SK-N-SH (cell line): ENCODE results near the gene UCP3. TPM values are rescaled to one million over a fixed set of nuclear protein-coding genes. Genes with fewer than 3 reads are reported as not detected.

Source experiments
- CTCF ChIA-PET: fragments of 300-600, 350-600 bp; formaldehyde crosslinking; extraction: SDS; loops from one replicate; lab custom pipeline; 2021; lab: Yijun Ruan, JAX
- POLR2A ChIA-PET: fragments of 350-600 bp; sonication (Branson Sonifier 250); formaldehyde crosslinking; extraction: SDS; loops from one replicate; lab custom pipeline; 2020; ENCODE audit warnings: antibody characterized with exemption, inconsistent platforms; lab: Yijun Ruan, JAX
- DNase-seq: peaks from one replicate; pipeline ENCODE4 v3.0.0; 2012
- H2AFZ ChIP-seq: fragments of 200-600 bp; sonication (generic); 2 replicates; pipeline ENCODE4 v1.8.1; 2016; ENCODE audit warnings: antibody characterized with exemption, mild to moderate bottlenecking, low read depth
- H3F3A ChIP-seq: fragments of 200-600 bp; sonication (generic); replicated peaks from 2 replicates; pipeline ENCODE3; 2016; ENCODE audit warnings: antibody characterized with exemption, mild to moderate bottlenecking; ENCODE audit not compliant: insufficient read depth
- H3K27ac ChIP-seq, 2 experiments: fragments of 200-500 bp in 1 of 2; fragments of 200-600 bp in 1 of 2; sonication (Bioruptor generic) in 1 of 2; sonication (generic), shearing (Covaris generic) in 1 of 2; 2 replicates each; pipeline versions ENCODE4 v1.5.1 to v1.6.1; 2014 to 2016; ENCODE audit warnings: low read depth in 2 of 2, inconsistent platforms in 1 of 2, low read length in 1 of 2, mild to moderate bottlenecking in 1 of 2, mixed read lengths in 1 of 2
- H3K27me3 ChIP-seq: fragments of 200-600 bp; sonication (generic), shearing (Covaris generic); 2 replicates; pipeline ENCODE4 v1.6.1; 2016; ENCODE audit warnings: mixed run types; ENCODE audit not compliant: insufficient read depth
- H3K36me3 ChIP-seq, 2 experiments: fragments of 200-500 bp in 1 of 2; fragments of 200-600 bp in 1 of 2; sonication (Bioruptor generic) in 1 of 2; sonication (generic) in 1 of 2; replicated peaks in 1 of 2; 2 replicates each; pipeline versions ENCODE3 to v1.5.1; 2014 to 2016; ENCODE audit warnings: low read length in 1 of 2, mild to moderate bottlenecking in 1 of 2; ENCODE audit not compliant: insufficient read depth in 2 of 2, control insufficient read depth in 1 of 2
- H3K4me1 ChIP-seq, 2 experiments: fragments of 200-500 bp in 1 of 2; fragments of 200-600 bp in 1 of 2; sonication (Bioruptor generic) in 1 of 2; sonication (generic), shearing (Covaris generic) in 1 of 2; 2 replicates each; pipeline versions ENCODE4 v1.5.1 to v1.6.1; 2014 to 2016; ENCODE audit warnings: low read depth in 1 of 2, low read length in 1 of 2, mixed run types in 1 of 2; ENCODE audit not compliant: insufficient read depth in 2 of 2, control insufficient read depth in 1 of 2
- H3K4me2 ChIP-seq: fragments of 200-600 bp; sonication (generic), shearing (Covaris generic); 2 replicates; pipeline ENCODE4 v1.6.1; 2017; ENCODE audit warnings: mixed run types
- H3K4me3 ChIP-seq, 2 experiments: fragments of 200-500 bp in 1 of 2; fragments of 200-600 bp in 1 of 2; sonication (Bioruptor generic) in 1 of 2; sonication (generic), shearing (Covaris generic) in 1 of 2; 2 replicates each; pipeline versions ENCODE4 v1.5.1 to v1.8.1; 2014 to 2016; ENCODE audit warnings: low read depth in 2 of 2, inconsistent platforms in 1 of 2, low read length in 1 of 2, mild to moderate bottlenecking in 1 of 2, mixed read lengths in 1 of 2, moderate library complexity in 1 of 2
- H3K79me2 ChIP-seq: fragments of 200-600 bp; sonication (generic); 2 replicates; pipeline ENCODE4 v1.8.1; 2017; ENCODE audit warnings: mild to moderate bottlenecking; ENCODE audit not compliant: insufficient read depth
- H3K9ac ChIP-seq: fragments of 200-600 bp; sonication (generic); 2 replicates; pipeline ENCODE4 v1.6.1; 2017; ENCODE audit warnings: mixed run types
- H3K9me2 ChIP-seq: fragments of 200-600 bp; sonication (generic); 2 replicates; pipeline ENCODE4 v1.6.1; 2017; ENCODE audit warnings: mixed run types
- H3K9me3 ChIP-seq: fragments of 200-600 bp; sonication (generic); 2 replicates; pipeline ENCODE4 v1.6.1; 2017; ENCODE audit warnings: mixed run types, mild to moderate bottlenecking, moderate library complexity
- H4K20me1 ChIP-seq: fragments of 200-600 bp; sonication (generic); 2 replicates; pipeline ENCODE4 v1.6.1; 2017; ENCODE audit warnings: mild to moderate bottlenecking, mixed run types; ENCODE audit not compliant: insufficient read depth
- CHD2 ChIP-seq: fragments of 150-350 bp; IDR thresholded peaks from 2 replicates; pipeline ENCODE4 v1.6.1; 2018; ENCODE audit warnings: low read length; ENCODE audit not compliant: partially characterized antibody
- CTCF ChIP-seq: fragments of 200-600 bp; sonication (generic); IDR thresholded peaks from 2 replicates; pipeline ENCODE4 v1.6.1; 2017; ENCODE audit warnings: antibody characterized with exemption, mild to moderate bottlenecking, moderate library complexity
- EP300 ChIP-seq, 2 experiments: IDR thresholded peaks; 2 replicates each; pipeline versions ENCODE4 v1.4.0 to v1.6.1; 2012; ENCODE audit warnings: borderline replicate concordance in 1 of 2, low read depth in 1 of 2, low read length in 1 of 2
- FOXJ3 ChIP-seq: sonication (generic); formaldehyde crosslinking; IDR thresholded peaks from 2 replicates; pipeline ENCODE4 v1.5.1; 2020; ENCODE audit warnings: mild to moderate bottlenecking, missing genetic modification reagents
- FOXM1 ChIP-seq: IDR thresholded peaks from 2 replicates; pipeline ENCODE4 v1.4.0; 2012; ENCODE audit warnings: low read depth, mild to moderate bottlenecking
- JUND ChIP-seq: IDR thresholded peaks from 2 replicates; pipeline ENCODE4 v1.4.0; 2012
- MAX ChIP-seq: IDR thresholded peaks from 2 replicates; pipeline ENCODE4 v1.4.0; 2012; ENCODE audit warnings: low read depth
- MEF2A ChIP-seq: IDR thresholded peaks from 2 replicates; pipeline ENCODE4 v1.4.0; 2012; ENCODE audit warnings: low read depth, borderline replicate concordance
- MXI1 ChIP-seq: IDR thresholded peaks from 2 replicates; pipeline ENCODE4 v1.6.1; 2012; ENCODE audit warnings: mild to moderate bottlenecking, low read depth, low read length, improper control_type of control experiment
- NFIC ChIP-seq: IDR thresholded peaks from 2 replicates; pipeline ENCODE4 v1.4.0; 2012; ENCODE audit warnings: borderline replicate concordance
- RCOR1 ChIP-seq: fragments of 150-350 bp; IDR thresholded peaks from 2 replicates; pipeline ENCODE4 v1.6.1; 2017; ENCODE audit warnings: antibody characterized with exemption, low read length
- REST ChIP-seq: IDR thresholded peaks from 2 replicates; pipeline ENCODE4 v1.6.1; 2012; ENCODE audit warnings: mild to moderate bottlenecking, low read depth, low read length, moderate library complexity
- RFX5 ChIP-seq: IDR thresholded peaks from 2 replicates; pipeline ENCODE4 v1.6.1; 2012; ENCODE audit warnings: mild to moderate bottlenecking, improper control_type of control experiment, low read length
- RXRA ChIP-seq: IDR thresholded peaks from 2 replicates; pipeline ENCODE4 v1.4.0; 2012; ENCODE audit warnings: low read depth, mild to moderate bottlenecking, borderline replicate concordance
- SMC3 ChIP-seq: IDR thresholded peaks from 2 replicates; pipeline ENCODE4 v1.6.1; 2012; ENCODE audit warnings: low read depth, low read length, improper control_type of control experiment
- TCF12 ChIP-seq: IDR thresholded peaks from 2 replicates; pipeline ENCODE4 v1.4.0; 2012
- TEAD4 ChIP-seq: IDR thresholded peaks from 2 replicates; pipeline ENCODE4 v1.4.0; 2012; ENCODE audit warnings: mild to moderate bottlenecking, borderline replicate concordance; ENCODE audit not compliant: insufficient read depth
- USF1 ChIP-seq: IDR thresholded peaks from 2 replicates; pipeline ENCODE4 v1.4.0; 2012; ENCODE audit warnings: low read depth, borderline replicate concordance
- ZBTB33 ChIP-seq: IDR thresholded peaks from 2 replicates; pipeline ENCODE4 v1.4.0; 2012; ENCODE audit warnings: low read depth, borderline replicate concordance
- WGBS: methylation state at CpG from one replicate; pipeline ENCODE4 v1.1.6; 2017; ENCODE audit warnings: low lambda C conversion rate; 5-methylcytosine and 5-hydroxymethylcytosine counted together
- polyA plus RNA-seq, 3 experiments: library from polyadenylated mRNA; depleted of rRNA; stranded (reverse); fragments of >200 nt; gene quantifications; 2 replicates each; pipeline ENCODE4 v1.2.3, GENCODE V29; 2012

Gene UCP3
- polyA plus RNA-seq, 1 of the 3 experiments (the other 2 are of a cell fraction) = 1.2 TPM

GRCh38 chr11:73997120-73997770 is 11.6 kb downstream of the UCP3 start (continued):
- TF ChIP-seq REST = no peak
- no peak for TF ChIP-seq MXI1
- TF ChIP-seq TCF12 = no peak
- no peak for TF ChIP-seq SMC3
- TF ChIP-seq EP300 (IDR thresholded peaks at IDR 0.05; ENCODE audit: borderline replicate concordance in 1 of 2, low read depth in 1 of 2, low read length in 1 of 2) = no peak

GRCh38 chr11:73996161-73996747 is 12.6 kb downstream of the UCP3 start:
- POLR2A ChIA-PET = interaction anchor here (0.6 kb wide), 2 partner anchors 11 to 17 kb away, joined by 3 read pairs; no protein-coding TSS in a partner anchor
- Histone ChIP-seq H3K79me2 (no peaks in the 10 kb centered on the region), H3K4me2 (no peak overlapping the region), H3K9me2 (no peaks in the 10 kb centered on the region)
- TF ChIP-seq RCOR1 = no peak
- TF ChIP-seq MAX = no peak
- no peak for TF ChIP-seq MXI1
- no peak for TF ChIP-seq CTCF
- no peak for TF ChIP-seq JUND
- TF ChIP-seq RXRA = no peak
- no peak for TF ChIP-seq EP300 (IDR thresholded peaks at IDR 0.05; ENCODE audit: borderline replicate concordance in 1 of 2, low read depth in 1 of 2, low read length in 1 of 2)
- TF ChIP-seq FOXM1 = no peak
- TF ChIP-seq TEAD4 = no peak
- no peak for TF ChIP-seq ZBTB33
- TF ChIP-seq CHD2 = no peak
- no peak for TF ChIP-seq MEF2A
- no peak for TF ChIP-seq RFX5
- TF ChIP-seq FOXJ3 (CRISPR knock-in tag) = no peak
- TF ChIP-seq NFIC = no peak
- TF ChIP-seq USF1 = no peak
- TF ChIP-seq, all 33 proteins: peak for 0
- H3K9ac ChIP-seq = no peak overlapping the region
- DNase-seq = no peak
- H3K36me3 ChIP-seq = peaks cover 0 to 2% of the 10 kb centered on the region in 2 experiments
- no peaks in the 10 kb centered on the region for H3K9me3 ChIP-seq
- WGBS = 94% methylated on average over 4 of the region's 4 CpGs
- H3K27ac ChIP-seq = no peak overlapping the region
- no peak overlapping the region for H2AFZ ChIP-seq
- H4K20me1 ChIP-seq = no peaks in the 10 kb centered on the region
- H3K27me3 ChIP-seq = no peaks in the 10 kb centered on the region
- no peaks in the 10 kb centered on the region for H3K4me1 ChIP-seq
- CTCF ChIA-PET = no interaction called here
- no peak overlapping the region for H3K4me3 ChIP-seq
- H3F3A ChIP-seq = peaks cover 4% of the 10 kb centered on the region
